Tibial artery (tissue), 4 donors: ENCODE results near the gene TMEM26.
"Not testable (repeated sequence)": the region's sequence is repeated elsewhere in the genome, so short reads cannot be mapped to it uniquely, and the experiment has no call there.

Experiments
- DNase-seq, 2 donors: peaks; one replicate each; pipeline ENCODE4 v3.0.0-alpha.2; 2019
- H3K27ac ChIP-seq, 2 donors: fragments of 200-600 bp; sonication (generic) in 1 of 2; 1 replicate in 1 of 2; 2 replicates in 1 of 2; pipeline ENCODE4 v1.5.1; 2018 to 2019; ENCODE audit warnings: mild to moderate bottlenecking in 1 of 2
- H3K27me3 ChIP-seq, 2 donors: fragments of 200-600 bp; sonication (generic) in 1 of 2; one replicate each; pipeline versions ENCODE4 v1.5.1 to v1.6.0; 2016 to 2019
- H3K36me3 ChIP-seq, 3 donors: fragments of 200-600 bp; sonication (generic) in 2 of 3; one replicate each; pipeline ENCODE4 v1.5.1; 2016 to 2019; ENCODE audit warnings: mild to moderate bottlenecking in 2 of 3
- H3K4me1 ChIP-seq, 4 donors: fragments of 200-600 bp; sonication (generic) in 2 of 4; 1 replicate in 3 of 4; 2 replicates in 1 of 4; pipeline ENCODE4 v1.5.1; 2016 to 2019
- H3K4me3 ChIP-seq, 2 donors: fragments of 200-600 bp; sonication (generic) in 1 of 2; 1 replicate in 1 of 2; 2 replicates in 1 of 2; pipeline ENCODE4 v1.5.1; 2018 to 2019; ENCODE audit warnings: mild to moderate bottlenecking in 2 of 2
- H3K9me3 ChIP-seq, 3 donors: fragments of 200-600 bp; sonication (generic) in 1 of 3; one replicate each; pipeline ENCODE4 v1.5.1; 2016 to 2019
- intact Hi-C: fragments of 100-400 bp; cut with DNase I; formaldehyde crosslinking; loops from one replicate; pipeline ENCODE4 v1.15.0; 2023; ENCODE audit warnings: low total_unique reads
- TF ChIP-seq, protein P1 (sequence below), 2 experiments: fragments of 200-600 bp in 1 of 2; fragments of 450-650 bp in 1 of 2; IDR thresholded peaks; one replicate each; pipeline ENCODE4 v1.5.1; 2017 to 2019; ENCODE audit warnings: antibody characterized with exemption in 2 of 2, mild to moderate bottlenecking in 1 of 2, moderate library complexity in 1 of 2

TMEM26 gene

DNA sequence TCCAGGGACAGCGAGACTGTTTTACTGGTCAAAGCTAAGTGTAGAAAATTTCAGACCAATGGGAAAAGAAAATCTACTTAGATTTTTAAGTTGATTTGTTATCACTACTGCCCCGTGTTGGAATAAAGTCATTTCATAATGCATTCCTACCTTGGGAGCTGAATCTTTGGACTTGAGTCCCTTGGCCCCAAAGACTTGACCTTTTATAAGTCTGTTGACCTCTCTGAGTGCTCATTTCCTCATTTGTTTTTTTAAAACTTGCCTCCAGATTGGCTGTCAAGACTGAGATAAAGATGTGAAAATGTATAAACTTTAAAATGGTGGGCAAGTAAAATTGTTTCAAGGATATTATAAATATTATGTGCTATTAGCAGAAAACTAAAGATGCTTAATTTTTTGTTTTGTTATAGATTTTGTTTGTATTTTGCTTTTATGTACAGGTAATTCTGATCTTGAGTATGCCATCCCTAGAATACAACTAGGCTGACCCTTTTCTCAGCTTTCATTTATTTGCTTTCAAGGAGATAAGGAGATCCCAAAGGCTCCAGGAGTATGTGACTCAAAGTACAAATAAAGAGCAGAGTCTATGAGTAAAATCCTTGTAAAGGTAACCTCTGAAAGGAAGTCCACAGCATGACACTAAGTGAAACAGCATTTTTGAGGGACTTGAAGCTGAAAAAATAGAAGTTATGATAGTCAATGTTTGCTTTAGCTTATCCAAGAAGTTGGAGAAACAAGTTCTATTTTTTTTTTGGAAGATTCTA lies 54.6 kb downstream of the TMEM26 start:
- Histone ChIP-seq H3K36me3 (no peaks in the 10 kb centered on the region), H3K4me3 (no peak overlapping the region), H3K27ac (no peak overlapping the region), H3K9me3 (no peaks in the 10 kb centered on the region), H3K27me3 (no peaks in the 10 kb centered on the region), H3K4me1 (peaks cover 0 to 27% (median 3%) of the 10 kb centered on the region in 4 donors)
- no peak for DNase-seq
- intact Hi-C loops, result no loop called here
- TF ChIP-seq, protein P1, sequence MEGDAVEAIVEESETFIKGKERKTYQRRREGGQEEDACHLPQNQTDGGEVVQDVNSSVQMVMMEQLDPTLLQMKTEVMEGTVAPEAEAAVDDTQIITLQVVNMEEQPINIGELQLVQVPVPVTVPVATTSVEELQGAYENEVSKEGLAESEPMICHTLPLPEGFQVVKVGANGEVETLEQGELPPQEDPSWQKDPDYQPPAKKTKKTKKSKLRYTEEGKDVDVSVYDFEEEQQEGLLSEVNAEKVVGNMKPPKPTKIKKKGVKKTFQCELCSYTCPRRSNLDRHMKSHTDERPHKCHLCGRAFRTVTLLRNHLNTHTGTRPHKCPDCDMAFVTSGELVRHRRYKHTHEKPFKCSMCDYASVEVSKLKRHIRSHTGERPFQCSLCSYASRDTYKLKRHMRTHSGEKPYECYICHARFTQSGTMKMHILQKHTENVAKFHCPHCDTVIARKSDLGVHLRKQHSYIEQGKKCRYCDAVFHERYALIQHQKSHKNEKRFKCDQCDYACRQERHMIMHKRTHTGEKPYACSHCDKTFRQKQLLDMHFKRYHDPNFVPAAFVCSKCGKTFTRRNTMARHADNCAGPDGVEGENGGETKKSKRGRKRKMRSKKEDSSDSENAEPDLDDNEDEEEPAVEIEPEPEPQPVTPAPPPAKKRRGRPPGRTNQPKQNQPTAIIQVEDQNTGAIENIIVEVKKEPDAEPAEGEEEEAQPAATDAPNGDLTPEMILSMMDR (IDR thresholded peaks at IDR 0.05), result no peak

GRCh38 chr10:61397175-61397986 lies 55.8 kb downstream of the TMEM26 start:
- no peaks in the 10 kb centered on the region for H3K9me3 ChIP-seq
- TF ChIP-seq, protein P1 (IDR thresholded peaks at IDR 0.05), result no peak
- peaks cover 0 to 27% (median 3%) of the 10 kb centered on the region in 4 donors for H3K4me1 ChIP-seq
- peak overlapping the region; percentile 23 to 29 for H3K4me3 ChIP-seq
- no peak for DNase-seq
- no peaks in the 10 kb centered on the region for H3K36me3 ChIP-seq
- no peak overlapping the region for H3K27ac ChIP-seq
- intact Hi-C loops, result no loop called here
- H3K27me3 ChIP-seq, result no peaks in the 10 kb centered on the region

- Histone ChIP-seq H3K9me3 (no peaks in the 10 kb centered on the region), H3K27me3 (no peaks in the 10 kb centered on the region), H3K36me3 (no peaks in the 10 kb centered on the region), H3K27ac (no peak overlapping the region), H3K4me1 (no peaks in the 10 kb centered on the region), H3K4me3 (no peak overlapping the region)
- TF ChIP-seq, protein P1 (IDR thresholded peaks at IDR 0.05), result no peak
- DNase-seq, result no peak
- intact Hi-C loops, result no loop called here
These were observed 61.9 kb downstream of the TMEM26 start for GRCh38 chr10:61391281-61391680.

DNA sequence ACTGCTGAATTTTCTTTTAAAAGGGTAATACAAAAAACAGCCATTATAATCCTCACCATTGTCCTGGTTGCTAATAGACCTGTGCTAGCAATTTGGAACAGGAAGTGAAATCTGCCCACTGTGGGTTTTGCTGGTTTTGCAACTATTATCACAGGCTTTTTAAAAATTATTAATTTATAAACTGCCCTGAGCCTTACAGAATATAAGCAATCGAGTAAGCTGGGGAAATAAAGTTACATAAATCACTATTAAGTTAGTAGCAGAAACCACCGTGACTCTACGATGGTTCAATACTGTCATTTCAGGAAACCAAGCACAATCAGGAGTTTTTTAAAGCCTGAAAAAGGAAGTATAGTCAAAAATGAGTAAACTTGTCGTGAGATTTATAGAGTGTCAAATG lies 62.3 kb downstream of the TMEM26 start:
- no peak for DNase-seq
- H3K27ac ChIP-seq, result no peak overlapping the region
- H3K4me3 ChIP-seq, result no peak overlapping the region
- no peaks in the 10 kb centered on the region for H3K9me3 ChIP-seq
- H3K27me3 ChIP-seq, result no peaks in the 10 kb centered on the region
- H3K36me3 ChIP-seq, result no peaks in the 10 kb centered on the region
- H3K4me1 ChIP-seq, result no peaks in the 10 kb centered on the region
- TF ChIP-seq, protein P1 (IDR thresholded peaks at IDR 0.05), result no peak
- intact Hi-C loops, result no loop called here

DNA sequence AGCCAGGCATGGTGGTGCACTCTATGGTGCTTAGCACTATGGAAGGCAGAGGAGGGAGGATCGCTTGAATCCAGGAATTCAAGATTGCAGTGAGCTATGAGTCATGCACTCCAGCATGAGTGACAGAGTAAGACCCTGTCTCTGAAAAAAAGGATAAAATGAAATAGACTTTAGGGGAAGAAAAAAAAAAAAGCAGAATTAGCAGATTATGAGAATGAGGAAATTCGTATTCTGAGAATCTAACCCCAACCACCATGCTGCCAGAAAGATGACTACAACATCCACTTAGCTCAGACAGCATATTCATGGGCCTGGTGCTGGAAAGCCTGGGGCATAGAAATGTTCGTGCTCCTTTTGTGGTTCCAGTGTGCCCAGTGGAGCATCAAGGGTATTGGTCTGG lies 63.3 kb downstream of the TMEM26 start:
- no peak for DNase-seq
- H3K27me3 ChIP-seq, result no peaks in the 10 kb centered on the region
- intact Hi-C loops, result no loop called here
- no peaks in the 10 kb centered on the region for H3K9me3 ChIP-seq
- no peaks in the 10 kb centered on the region for H3K36me3 ChIP-seq
- no peak overlapping the region for H3K4me3 ChIP-seq
- no peak overlapping the region for H3K27ac ChIP-seq
- H3K4me1 ChIP-seq, result no peaks in the 10 kb centered on the region
- TF ChIP-seq, protein P1 (IDR thresholded peaks at IDR 0.05), result no peak

DNA sequence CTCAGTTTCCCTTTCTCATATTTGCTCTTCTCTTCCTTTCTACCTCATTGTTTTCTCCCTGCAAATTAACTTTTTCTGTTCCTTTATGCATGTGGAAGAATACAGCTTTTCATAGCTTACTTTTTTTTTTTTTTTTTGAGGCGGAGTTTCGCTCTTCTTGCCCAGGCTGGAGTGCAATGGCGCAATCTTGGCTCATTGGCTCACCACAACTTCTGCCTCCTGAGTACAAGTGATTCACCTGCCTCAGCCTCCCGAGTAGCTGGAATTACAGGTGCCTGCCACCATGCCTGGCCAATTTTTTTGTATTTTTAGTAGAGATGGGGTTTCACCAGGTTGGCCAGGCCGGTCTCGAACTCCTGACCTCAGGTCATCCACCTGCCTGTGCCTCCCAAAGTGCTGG lies 64.2 kb downstream of the TMEM26 start:
- intact Hi-C loops, H3K9me3 ChIP-seq, H3K4me3 ChIP-seq, H3K27ac ChIP-seq, H3K27me3 ChIP-seq, H3K4me1 ChIP-seq, H3K36me3 ChIP-seq: not testable (repeated sequence)
- DNase-seq, result peak in 1 of 2 donors; percentile 37
